Osteoblast (primary cell): Measurements from ENCODE around the gene OXNAD1. TPM values are rescaled to one million over a fixed set of nuclear protein-coding genes. Genes with fewer than 3 reads are reported as not detected.

Experiments
- DNase-seq: peaks from one replicate; pipeline ENCODE4 v3.0.0; 2011; ENCODE audit warnings: low spot score, mixed read lengths; ENCODE audit not compliant: insufficient read length; ENCODE audit errors: missing footprints
- H2AFZ ChIP-seq: 2 replicates; pipeline ENCODE4 v1.6.0; 2011; ENCODE audit warnings: mild to moderate bottlenecking, low read length
- H3K27ac ChIP-seq: 2 replicates; pipeline ENCODE4 v1.5.1; 2011; ENCODE audit warnings: mild to moderate bottlenecking, low read depth, low read length, moderate library complexity
- H3K27me3 ChIP-seq: 2 replicates; pipeline ENCODE4 v1.6.0; 2012; ENCODE audit warnings: mild to moderate bottlenecking, control low read depth, inconsistent platforms, low read length, moderate library complexity; ENCODE audit not compliant: insufficient read depth
- H3K36me3 ChIP-seq: 2 replicates; pipeline ENCODE4 v1.5.1; 2011; ENCODE audit warnings: mild to moderate bottlenecking, low read length, control low read depth, moderate library complexity; ENCODE audit not compliant: insufficient read depth
- H3K4me1 ChIP-seq: 2 replicates; pipeline ENCODE4 v1.5.1; 2011; ENCODE audit warnings: mild to moderate bottlenecking, low read length, control low read depth, moderate library complexity; ENCODE audit not compliant: insufficient read depth
- H3K4me2 ChIP-seq: 2 replicates; pipeline ENCODE4 v1.6.0; 2011; ENCODE audit warnings: mild to moderate bottlenecking, low read length; ENCODE audit not compliant: insufficient read depth
- H3K4me3 ChIP-seq: fragments of 200-600 bp; sonication (generic); 3 replicates; pipeline ENCODE4 v1.5.1; 2012; ENCODE audit warnings: mild to moderate bottlenecking, low read length, inconsistent platforms; ENCODE audit not compliant: insufficient read depth
- H3K79me2 ChIP-seq: 2 replicates; pipeline ENCODE4 v1.6.0; 2012; ENCODE audit warnings: mild to moderate bottlenecking, low read length, control low read depth, inconsistent platforms; ENCODE audit not compliant: insufficient read depth
- H3K9me3 ChIP-seq: 2 replicates; pipeline ENCODE4 v1.5.1; 2011; ENCODE audit warnings: low read depth, low read length, control low read depth
- H4K20me1 ChIP-seq: 2 replicates; pipeline ENCODE4 v1.6.0; 2012; ENCODE audit warnings: mild to moderate bottlenecking, low read length, control low read depth; ENCODE audit not compliant: insufficient read depth
- total RNA-seq: library from RNA; depleted of rRNA; stranded (reverse); fragments of >200 nt; gene quantifications from 2 replicates; pipeline ENCODE4 v1.2.3, GENCODE V29; 2012
- TF ChIP-seq, protein P1 (sequence below): IDR thresholded peaks from 2 replicates; pipeline ENCODE4 v1.5.1; 2011; ENCODE audit warnings: mild to moderate bottlenecking, low read depth, low read length, moderate library complexity; ENCODE audit errors: extremely low read depth

Gene OXNAD1
- total RNA-seq, 1 donor, result 11.9 TPM

DNA sequence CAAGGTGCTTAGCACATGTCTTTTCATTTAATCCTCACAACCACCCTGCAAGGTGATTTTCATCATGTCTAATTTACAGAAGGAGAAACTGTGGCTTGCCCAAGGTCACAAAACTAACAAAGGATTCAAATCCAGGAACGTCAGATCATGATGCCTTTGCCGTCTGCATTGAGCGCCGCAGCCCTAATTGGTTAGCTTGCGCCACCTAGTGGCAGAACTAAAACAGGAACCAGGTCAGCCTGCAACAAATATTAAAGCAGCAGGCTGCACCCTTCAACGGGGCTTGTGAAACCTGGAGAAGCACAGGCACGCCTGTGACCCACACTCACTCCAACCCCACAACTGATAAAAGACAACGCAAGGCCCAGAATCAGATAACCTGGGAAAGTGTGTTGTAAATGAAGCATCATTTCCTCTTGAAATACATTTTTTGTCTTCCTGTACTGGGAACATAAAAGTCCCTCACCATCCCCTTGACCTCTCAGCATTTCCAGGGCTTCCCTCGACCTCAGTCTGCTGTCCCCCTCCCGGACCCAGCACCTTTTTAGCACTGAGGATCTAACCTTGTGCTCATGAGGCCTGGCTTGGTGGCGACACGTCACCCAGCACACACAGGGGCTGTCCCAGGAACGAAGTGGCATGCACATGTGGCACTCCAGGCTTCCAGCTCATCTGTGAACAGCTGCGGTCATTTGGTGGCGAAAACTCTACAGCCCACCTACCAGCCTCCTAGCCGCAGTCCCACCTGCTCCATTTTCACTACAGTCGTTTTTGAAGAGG, 17.5 kb upstream of the OXNAD1 start:
- H3K27ac ChIP-seq, result no peak overlapping the region
- H3K36me3 ChIP-seq, result no peaks in the 10 kb centered on the region
- H3K9me3 ChIP-seq, result no peaks in the 10 kb centered on the region
- peak; percentile 80 for DNase-seq
- peaks cover 12% of the 10 kb centered on the region for H3K4me1 ChIP-seq
- no peaks in the 10 kb centered on the region for H3K79me2 ChIP-seq
- peak overlapping the region; percentile 16 for H3K4me2 ChIP-seq
- H3K4me3 ChIP-seq, result no peak overlapping the region
- TF ChIP-seq, protein P1, sequence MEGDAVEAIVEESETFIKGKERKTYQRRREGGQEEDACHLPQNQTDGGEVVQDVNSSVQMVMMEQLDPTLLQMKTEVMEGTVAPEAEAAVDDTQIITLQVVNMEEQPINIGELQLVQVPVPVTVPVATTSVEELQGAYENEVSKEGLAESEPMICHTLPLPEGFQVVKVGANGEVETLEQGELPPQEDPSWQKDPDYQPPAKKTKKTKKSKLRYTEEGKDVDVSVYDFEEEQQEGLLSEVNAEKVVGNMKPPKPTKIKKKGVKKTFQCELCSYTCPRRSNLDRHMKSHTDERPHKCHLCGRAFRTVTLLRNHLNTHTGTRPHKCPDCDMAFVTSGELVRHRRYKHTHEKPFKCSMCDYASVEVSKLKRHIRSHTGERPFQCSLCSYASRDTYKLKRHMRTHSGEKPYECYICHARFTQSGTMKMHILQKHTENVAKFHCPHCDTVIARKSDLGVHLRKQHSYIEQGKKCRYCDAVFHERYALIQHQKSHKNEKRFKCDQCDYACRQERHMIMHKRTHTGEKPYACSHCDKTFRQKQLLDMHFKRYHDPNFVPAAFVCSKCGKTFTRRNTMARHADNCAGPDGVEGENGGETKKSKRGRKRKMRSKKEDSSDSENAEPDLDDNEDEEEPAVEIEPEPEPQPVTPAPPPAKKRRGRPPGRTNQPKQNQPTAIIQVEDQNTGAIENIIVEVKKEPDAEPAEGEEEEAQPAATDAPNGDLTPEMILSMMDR, result peak; percentile 95
- peak overlapping the region; percentile 55 for H2AFZ ChIP-seq
- no peaks in the 10 kb centered on the region for H3K27me3 ChIP-seq
- H4K20me1 ChIP-seq, result no peaks in the 10 kb centered on the region

DNA sequence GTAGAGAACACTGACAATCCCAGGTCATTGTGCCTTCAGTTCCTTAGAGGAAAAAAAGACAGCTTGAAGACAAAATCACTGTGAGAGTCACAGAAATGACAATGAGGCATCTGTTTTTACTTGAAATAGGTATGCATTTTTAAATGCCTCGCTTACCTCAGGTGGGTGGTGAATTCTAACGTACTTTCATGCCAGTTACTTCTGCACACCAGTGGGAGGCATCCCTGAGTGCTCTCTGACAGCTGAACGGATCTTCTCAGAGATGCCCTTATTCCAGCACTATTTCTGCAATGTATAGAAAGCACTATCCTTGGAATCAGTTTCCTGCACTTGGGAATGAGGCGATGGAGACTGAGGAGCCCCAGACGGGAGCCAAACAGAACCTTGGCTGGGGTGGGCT, 16.5 kb upstream of the OXNAD1 start:
- Histone ChIP-seq H2AFZ (no peak overlapping the region), H3K27me3 (no peaks in the 10 kb centered on the region), H3K4me2 (no peak overlapping the region), H3K36me3 (no peaks in the 10 kb centered on the region), H4K20me1 (no peaks in the 10 kb centered on the region), H3K79me2 (no peaks in the 10 kb centered on the region), H3K4me1 (peaks cover 17% of the 10 kb centered on the region), H3K9me3 (no peaks in the 10 kb centered on the region), H3K4me3 (no peak overlapping the region), H3K27ac (no peak overlapping the region)
- TF ChIP-seq, protein P1, result no peak
- DNase-seq, result no peak

DNA sequence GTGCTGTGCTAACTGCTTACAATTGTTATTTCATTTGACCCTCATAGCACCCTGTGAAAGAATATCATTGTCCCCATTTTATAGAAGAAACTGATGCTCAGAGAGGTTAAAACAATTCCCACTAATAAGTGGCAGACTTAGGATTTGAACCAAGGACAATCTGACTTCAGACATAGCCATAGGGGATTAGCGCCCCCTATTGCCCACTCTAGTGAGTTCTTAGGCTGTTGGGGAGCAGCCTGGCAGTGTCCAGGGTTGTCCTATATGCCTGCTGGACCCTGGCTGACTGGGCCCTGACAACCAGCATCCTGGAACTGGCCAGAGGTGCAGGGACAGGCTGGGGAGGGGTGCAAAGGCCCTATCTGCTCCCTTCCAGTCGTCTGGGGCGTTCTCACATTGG, 15.7 kb upstream of the OXNAD1 start:
- H3K4me1 ChIP-seq, result peaks cover 10% of the 10 kb centered on the region
- H3K27ac ChIP-seq, result no peak overlapping the region
- TF ChIP-seq, protein P1, result peak; percentile 58
- no peaks in the 10 kb centered on the region for H3K9me3 ChIP-seq
- H4K20me1 ChIP-seq, result no peaks in the 10 kb centered on the region
- no peaks in the 10 kb centered on the region for H3K36me3 ChIP-seq
- DNase-seq, result no peak
- no peak overlapping the region for H2AFZ ChIP-seq
- H3K4me3 ChIP-seq, result no peak overlapping the region
- no peaks in the 10 kb centered on the region for H3K79me2 ChIP-seq
- no peaks in the 10 kb centered on the region for H3K27me3 ChIP-seq
- no peak overlapping the region for H3K4me2 ChIP-seq

DNA sequence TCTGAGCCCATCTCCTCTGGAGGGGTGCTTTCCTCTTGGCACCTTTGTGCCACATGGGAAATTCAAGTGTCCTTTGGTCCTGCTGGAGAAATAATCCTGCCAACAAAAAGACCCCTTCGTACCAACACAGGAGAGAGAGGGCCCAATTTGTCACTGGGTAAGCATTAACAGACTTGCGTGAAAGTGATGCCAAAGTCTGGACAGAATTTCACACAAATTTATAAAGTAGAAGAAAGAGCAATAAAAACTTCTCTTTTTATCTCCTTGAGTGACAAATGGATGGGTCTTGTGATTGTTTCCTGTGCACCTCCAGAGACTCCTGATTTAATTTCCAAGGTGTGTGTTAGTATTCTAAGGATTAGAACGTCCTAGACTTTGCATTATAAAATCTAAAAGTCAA, 15.1 kb upstream of the OXNAD1 start:
- no peaks in the 10 kb centered on the region for H3K79me2 ChIP-seq
- H3K4me1 ChIP-seq, result peaks cover 6% of the 10 kb centered on the region
- no peaks in the 10 kb centered on the region for H3K36me3 ChIP-seq
- no peak for DNase-seq
- no peak overlapping the region for H3K4me3 ChIP-seq
- H4K20me1 ChIP-seq, result no peaks in the 10 kb centered on the region
- no peaks in the 10 kb centered on the region for H3K27me3 ChIP-seq
- TF ChIP-seq, protein P1, result no peak
- H3K27ac ChIP-seq, result no peak overlapping the region
- H3K9me3 ChIP-seq, result no peaks in the 10 kb centered on the region
- H2AFZ ChIP-seq, result no peak overlapping the region
- H3K4me2 ChIP-seq, result no peak overlapping the region
